ENCODE results near the gene TMPRSS4.

DNA sequence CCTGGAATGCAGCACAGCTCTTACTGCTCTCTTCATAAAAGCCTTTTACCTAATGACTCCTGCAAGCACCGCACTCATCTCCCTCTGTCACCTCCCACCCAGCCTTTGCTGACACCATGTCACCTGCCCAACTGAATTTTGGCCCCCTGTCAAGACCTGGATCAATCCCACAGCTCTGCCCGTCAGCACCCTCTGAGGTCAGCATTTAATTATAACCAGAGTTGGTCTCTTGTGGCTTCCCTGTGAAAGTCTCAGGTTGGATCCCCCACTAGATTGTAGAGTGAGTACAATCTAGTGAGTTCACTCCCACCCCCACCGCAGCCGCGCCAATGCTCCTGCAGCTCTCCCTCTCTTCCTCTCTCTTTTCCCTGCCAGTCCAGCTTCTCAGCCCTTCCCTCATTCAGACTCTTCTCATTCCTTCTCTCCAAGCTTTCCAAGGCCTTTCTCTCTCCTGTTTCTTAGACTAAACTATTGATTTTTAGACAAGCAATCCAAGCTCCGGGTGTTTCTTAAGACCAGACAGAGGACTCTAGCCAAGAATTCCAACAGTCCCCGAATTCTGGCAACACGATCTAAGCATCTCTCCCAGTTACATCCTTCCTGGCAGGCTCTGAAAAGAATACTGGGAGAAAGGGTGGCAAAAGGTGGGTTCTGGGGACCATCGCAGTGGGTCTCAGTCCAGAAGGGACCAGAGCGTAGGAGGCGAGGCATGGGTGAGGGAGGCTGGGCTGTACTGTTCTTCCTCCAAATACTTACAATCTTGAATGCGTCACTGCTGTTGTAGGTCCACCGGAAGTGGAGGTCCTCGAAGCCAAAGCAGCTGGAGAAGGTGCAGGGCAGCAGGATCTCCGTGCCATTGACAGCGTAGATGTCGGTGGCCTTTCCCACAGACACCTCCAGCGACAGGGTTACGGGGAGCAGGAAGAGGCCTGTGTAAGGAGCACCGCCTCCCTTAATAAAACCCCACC, 67.7 kb downstream of the TMPRSS4 start:
- TF ChIP-seq, protein P1, sequence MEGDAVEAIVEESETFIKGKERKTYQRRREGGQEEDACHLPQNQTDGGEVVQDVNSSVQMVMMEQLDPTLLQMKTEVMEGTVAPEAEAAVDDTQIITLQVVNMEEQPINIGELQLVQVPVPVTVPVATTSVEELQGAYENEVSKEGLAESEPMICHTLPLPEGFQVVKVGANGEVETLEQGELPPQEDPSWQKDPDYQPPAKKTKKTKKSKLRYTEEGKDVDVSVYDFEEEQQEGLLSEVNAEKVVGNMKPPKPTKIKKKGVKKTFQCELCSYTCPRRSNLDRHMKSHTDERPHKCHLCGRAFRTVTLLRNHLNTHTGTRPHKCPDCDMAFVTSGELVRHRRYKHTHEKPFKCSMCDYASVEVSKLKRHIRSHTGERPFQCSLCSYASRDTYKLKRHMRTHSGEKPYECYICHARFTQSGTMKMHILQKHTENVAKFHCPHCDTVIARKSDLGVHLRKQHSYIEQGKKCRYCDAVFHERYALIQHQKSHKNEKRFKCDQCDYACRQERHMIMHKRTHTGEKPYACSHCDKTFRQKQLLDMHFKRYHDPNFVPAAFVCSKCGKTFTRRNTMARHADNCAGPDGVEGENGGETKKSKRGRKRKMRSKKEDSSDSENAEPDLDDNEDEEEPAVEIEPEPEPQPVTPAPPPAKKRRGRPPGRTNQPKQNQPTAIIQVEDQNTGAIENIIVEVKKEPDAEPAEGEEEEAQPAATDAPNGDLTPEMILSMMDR (IDR thresholded peaks at IDR 0.05), result no peak
- TF ChIP-seq POLR2AphosphoS5 (IDR thresholded peaks at IDR 0.05) (no peak), POLR2A (IDR thresholded peaks at IDR 0.05) (no peak)

Data from breast epithelium (tissue), 3 donors.